ENCODE results near the gene DDB1.

DNA sequence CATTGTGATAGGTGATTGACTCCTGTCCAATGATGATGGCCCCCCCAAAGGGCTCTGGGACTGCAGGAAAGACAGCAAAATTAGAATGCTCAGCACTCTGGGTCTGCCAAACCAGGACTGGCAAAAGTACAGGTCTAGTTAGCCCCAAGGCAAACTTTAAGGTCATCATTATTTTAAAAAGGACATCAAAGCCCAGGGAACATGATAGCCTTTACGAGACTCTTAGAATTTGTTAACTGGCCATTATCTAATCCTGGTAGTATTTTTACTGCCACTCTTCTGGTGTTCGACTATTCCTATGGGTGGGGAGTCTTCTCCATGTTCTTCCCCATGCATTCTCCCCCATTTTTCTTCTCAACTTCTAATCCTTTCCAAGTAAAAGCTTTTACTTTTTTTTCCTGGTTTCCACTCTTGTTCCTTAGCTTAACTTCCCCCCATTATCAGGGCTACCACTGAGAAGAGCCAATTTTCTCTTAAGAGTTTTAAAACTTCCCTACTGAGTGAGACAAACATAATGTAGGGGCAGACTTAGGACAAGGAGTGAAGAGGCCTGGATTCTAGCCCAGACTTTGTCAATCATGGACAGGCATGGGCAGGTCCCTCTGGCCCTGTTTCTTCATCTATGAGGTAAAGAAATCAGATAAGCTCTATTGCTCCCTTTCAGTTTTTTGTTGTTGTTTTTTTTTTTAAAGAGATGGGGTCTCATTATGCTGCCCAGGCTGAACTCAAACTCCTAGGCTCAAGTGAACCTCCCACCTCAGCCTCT, 7.1 kb downstream of the DDB1 start:
- TF ChIP-seq NFRKB (IDR thresholded peaks at IDR 0.05) (no peak), SUZ12 (IDR thresholded peaks at IDR 0.05) (no peak), BHLHE40 (IDR thresholded peaks at IDR 0.05; ENCODE audit: borderline replicate concordance) (no peak), FOXA1 (IDR thresholded peaks at IDR 0.05) (no peak), FOXK2 (IDR thresholded peaks at IDR 0.05) (no peak), ELF4 (IDR thresholded peaks at IDR 0.05) (no peak), HDGF (IDR thresholded peaks at IDR 0.05; ENCODE audit: borderline replicate concordance) (no peak), SP1 (IDR thresholded peaks at IDR 0.05) (no peak), ARNT (IDR thresholded peaks at IDR 0.05) (no peak)
- TF ChIP-seq, protein P1, sequence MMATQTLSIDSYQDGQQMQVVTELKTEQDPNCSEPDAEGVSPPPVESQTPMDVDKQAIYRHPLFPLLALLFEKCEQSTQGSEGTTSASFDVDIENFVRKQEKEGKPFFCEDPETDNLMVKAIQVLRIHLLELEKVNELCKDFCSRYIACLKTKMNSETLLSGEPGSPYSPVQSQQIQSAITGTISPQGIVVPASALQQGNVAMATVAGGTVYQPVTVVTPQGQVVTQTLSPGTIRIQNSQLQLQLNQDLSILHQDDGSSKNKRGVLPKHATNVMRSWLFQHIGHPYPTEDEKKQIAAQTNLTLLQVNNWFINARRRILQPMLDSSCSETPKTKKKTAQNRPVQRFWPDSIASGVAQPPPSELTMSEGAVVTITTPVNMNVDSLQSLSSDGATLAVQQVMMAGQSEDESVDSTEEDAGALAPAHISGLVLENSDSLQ (IDR thresholded peaks at IDR 0.05), result no peak
